ENCODE measurements around the gene C1orf53. TPM values are rescaled to one million over a fixed set of nuclear protein-coding genes. Genes with fewer than 3 reads are reported as not detected.

Gene C1orf53
- total RNA-seq, 4 donors from 2014 or later, result 2.5 to 7.0 TPM; not detected in 2

- DNase-seq, result no peak
- no peaks in the 10 kb centered on the region for H3K36me3 ChIP-seq
- intact Hi-C loops (cut with DNase I; ENCODE audit: low total_unique reads) (no loop called here), in situ Hi-C loops (cut with MboI; ENCODE audit: low pct_ligation_motif_present in 1 of 4, low pct_unique_long_range_greater_than_20kb in 1 of 4, low sequenced_read_pairs in 3 of 4) (loop anchor here in 1 of 4 donors (25.0 kb wide), 1 partner anchor 279 kb away; no protein-coding TSS in a partner anchor)
- 70 to 77% methylated on average over 2 of the region's 2 CpGs for WGBS, 2 donors (ENCODE audit: low coverage in 1 of 2)
- peaks cover 26% of the 10 kb centered on the region for H3K27me3 ChIP-seq
- no peak overlapping the region for H3K27ac ChIP-seq
- no peaks in the 10 kb centered on the region for H3K4me1 ChIP-seq
- no peak overlapping the region for H3K4me3 ChIP-seq
- no peaks in the 10 kb centered on the region for H3K9me3 ChIP-seq
- TF ChIP-seq POLR2AphosphoS5 (IDR thresholded peaks at IDR 0.05) (no peak), POLR2A (IDR thresholded peaks at IDR 0.05) (no peak), CTCF (IDR thresholded peaks at IDR 0.05) (no peak), EP300 (IDR thresholded peaks at IDR 0.05; ENCODE audit: low read depth) (no peak)
Measured at GRCh38 chr1:197890936-197891335, 11.5 kb upstream of the C1orf53 start.

GRCh38 chr1:197892684-197893083 is 9.7 kb upstream of the C1orf53 start:
- in situ Hi-C loops (cut with MboI; ENCODE audit: low pct_ligation_motif_present in 1 of 4, low pct_unique_long_range_greater_than_20kb in 1 of 4, low sequenced_read_pairs in 3 of 4) (loop anchor here in 1 of 4 donors (25.0 kb wide), 1 partner anchor 280 kb away; no protein-coding TSS in a partner anchor), intact Hi-C loops (cut with DNase I; ENCODE audit: low total_unique reads) (no loop called here)
- no peak for DNase-seq
- Histone ChIP-seq H3K9me3 (no peaks in the 10 kb centered on the region), H3K27me3 (peaks cover 36% of the 10 kb centered on the region), H3K4me3 (no peak overlapping the region), H3K4me1 (no peaks in the 10 kb centered on the region), H3K27ac (no peak overlapping the region), H3K36me3 (no peaks in the 10 kb centered on the region)
- TF ChIP-seq CTCF (IDR thresholded peaks at IDR 0.05), result no peak

- no peak overlapping the region for H3K27ac ChIP-seq
- in situ Hi-C loops (cut with MboI; ENCODE audit: low pct_ligation_motif_present in 1 of 4, low pct_unique_long_range_greater_than_20kb in 1 of 4, low sequenced_read_pairs in 3 of 4) (loop anchor here in 1 of 4 donors (25.0 kb wide), 1 partner anchor 284 kb away; no protein-coding TSS in a partner anchor), intact Hi-C loops (cut with DNase I; ENCODE audit: low total_unique reads) (no loop called here)
- H3K4me3 ChIP-seq, result no peak overlapping the region
- no peak for DNase-seq
- H3K27me3 ChIP-seq, result peaks cover 42% of the 10 kb centered on the region
- WGBS, 2 donors (ENCODE audit: low coverage in 1 of 2), result 88 to 100% methylated on average over 1 to 2 of the region's 2 CpGs
- H3K4me1 ChIP-seq, result no peaks in the 10 kb centered on the region
- TF ChIP-seq EP300 (IDR thresholded peaks at IDR 0.05; ENCODE audit: low read depth) (no peak), POLR2A (IDR thresholded peaks at IDR 0.05) (no peak), CTCF (IDR thresholded peaks at IDR 0.05) (no peak), POLR2AphosphoS5 (IDR thresholded peaks at IDR 0.05) (no peak)
- no peaks in the 10 kb centered on the region for H3K36me3 ChIP-seq
- H3K9me3 ChIP-seq, result no peaks in the 10 kb centered on the region
Measured at GRCh38 chr1:197896301-197896700, 6.1 kb upstream of the C1orf53 start.

DNA sequence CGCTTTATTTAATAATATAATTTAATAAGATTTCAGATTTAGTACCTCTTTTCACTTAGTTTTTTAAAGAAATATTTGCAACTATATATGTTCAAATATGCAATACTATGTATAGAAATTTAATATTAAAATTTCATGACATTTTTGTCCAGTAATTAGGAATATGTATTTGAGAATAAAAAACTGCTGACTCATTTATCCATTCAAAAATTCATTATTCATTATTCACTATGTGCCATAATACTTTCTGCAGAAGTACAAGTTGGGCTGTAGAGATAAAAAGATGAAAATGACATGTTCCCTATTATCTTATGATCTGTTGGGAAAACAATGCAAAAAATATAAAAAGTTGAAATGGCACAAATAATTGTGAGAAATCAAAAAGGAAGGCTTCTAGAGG is 3.4 kb upstream of the C1orf53 start:
- TF ChIP-seq POLR2AphosphoS5 (IDR thresholded peaks at IDR 0.05), result no peak
- TF ChIP-seq CTCF (IDR thresholded peaks at IDR 0.05), result no peak
- no peak for TF ChIP-seq POLR2A (IDR thresholded peaks at IDR 0.05)
- H3K27me3 ChIP-seq, result peaks cover 37% of the 10 kb centered on the region
- H3K4me3 ChIP-seq, result no peak overlapping the region
- in situ Hi-C loops (cut with MboI; ENCODE audit: low pct_ligation_motif_present in 1 of 4, low pct_unique_long_range_greater_than_20kb in 1 of 4, low sequenced_read_pairs in 3 of 4), result loop anchor here in 1 of 4 donors (25.0 kb wide), 1 partner anchor 287 kb away; no protein-coding TSS in a partner anchor
- intact Hi-C loops (cut with DNase I; ENCODE audit: low total_unique reads), result no loop called here
- H3K9me3 ChIP-seq, result no peaks in the 10 kb centered on the region
- no peak overlapping the region for H3K27ac ChIP-seq
- peaks cover 0 to 13% (median 5%) of the 10 kb centered on the region in 4 donors for H3K4me1 ChIP-seq
- no peak for DNase-seq
- no peaks in the 10 kb centered on the region for H3K36me3 ChIP-seq
- 91 to 92% methylated on average over 1 of the region's 1 CpG for WGBS, 2 donors (ENCODE audit: low coverage in 1 of 2)
